Activated naive CD8-positive, alpha-beta T cell (primary cell): ENCODE measurements around the gene CKAP2.
"Not testable (repeated sequence)": the region's sequence is repeated elsewhere in the genome, so short reads cannot be mapped to it uniquely, and the experiment has no call there.

Source experiments
- H3K27ac Mint-ChIP-seq: one replicate; pipeline ENCODE4 v1.8.0; 2021; ENCODE audit warnings: mixed read lengths
- H3K27me3 Mint-ChIP-seq: one replicate; pipeline ENCODE4 v1.8.0; 2021; ENCODE audit warnings: mixed read lengths
- H3K36me3 Mint-ChIP-seq: one replicate; pipeline ENCODE4 v1.8.0; 2021; ENCODE audit warnings: mixed read lengths
- H3K4me1 Mint-ChIP-seq: one replicate; pipeline ENCODE4 v1.8.0; 2021; ENCODE audit warnings: low read depth, mixed read lengths
- H3K4me3 Mint-ChIP-seq: one replicate; pipeline ENCODE4 v1.8.0; 2021; ENCODE audit warnings: mild to moderate bottlenecking, mixed read lengths
- H3K9me3 Mint-ChIP-seq: one replicate; pipeline ENCODE4 v1.8.0; 2021; ENCODE audit warnings: low read depth, mixed read lengths

The CKAP2 gene, protein sequence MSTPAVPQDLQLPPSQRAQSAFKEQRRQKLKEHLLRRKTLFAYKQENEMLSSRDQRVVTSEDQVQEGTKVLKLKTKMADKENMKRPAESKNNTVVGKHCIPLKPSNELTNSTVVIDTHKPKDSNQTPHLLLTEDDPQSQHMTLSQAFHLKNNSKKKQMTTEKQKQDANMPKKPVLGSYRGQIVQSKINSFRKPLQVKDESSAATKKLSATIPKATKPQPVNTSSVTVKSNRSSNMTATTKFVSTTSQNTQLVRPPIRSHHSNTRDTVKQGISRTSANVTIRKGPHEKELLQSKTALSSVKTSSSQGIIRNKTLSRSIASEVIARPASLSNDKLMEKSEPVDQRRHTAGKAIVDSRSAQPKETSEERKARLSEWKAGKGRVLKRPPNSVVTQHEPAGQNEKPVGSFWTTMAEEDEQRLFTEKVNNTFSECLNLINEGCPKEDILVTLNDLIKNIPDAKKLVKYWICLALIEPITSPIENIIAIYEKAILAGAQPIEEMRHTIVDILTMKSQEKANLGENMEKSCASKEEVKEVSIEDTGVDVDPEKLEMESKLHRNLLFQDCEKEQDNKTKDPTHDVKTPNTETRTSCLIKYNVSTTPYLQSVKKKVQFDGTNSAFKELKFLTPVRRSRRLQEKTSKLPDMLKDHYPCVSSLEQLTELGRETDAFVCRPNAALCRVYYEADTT

DNA sequence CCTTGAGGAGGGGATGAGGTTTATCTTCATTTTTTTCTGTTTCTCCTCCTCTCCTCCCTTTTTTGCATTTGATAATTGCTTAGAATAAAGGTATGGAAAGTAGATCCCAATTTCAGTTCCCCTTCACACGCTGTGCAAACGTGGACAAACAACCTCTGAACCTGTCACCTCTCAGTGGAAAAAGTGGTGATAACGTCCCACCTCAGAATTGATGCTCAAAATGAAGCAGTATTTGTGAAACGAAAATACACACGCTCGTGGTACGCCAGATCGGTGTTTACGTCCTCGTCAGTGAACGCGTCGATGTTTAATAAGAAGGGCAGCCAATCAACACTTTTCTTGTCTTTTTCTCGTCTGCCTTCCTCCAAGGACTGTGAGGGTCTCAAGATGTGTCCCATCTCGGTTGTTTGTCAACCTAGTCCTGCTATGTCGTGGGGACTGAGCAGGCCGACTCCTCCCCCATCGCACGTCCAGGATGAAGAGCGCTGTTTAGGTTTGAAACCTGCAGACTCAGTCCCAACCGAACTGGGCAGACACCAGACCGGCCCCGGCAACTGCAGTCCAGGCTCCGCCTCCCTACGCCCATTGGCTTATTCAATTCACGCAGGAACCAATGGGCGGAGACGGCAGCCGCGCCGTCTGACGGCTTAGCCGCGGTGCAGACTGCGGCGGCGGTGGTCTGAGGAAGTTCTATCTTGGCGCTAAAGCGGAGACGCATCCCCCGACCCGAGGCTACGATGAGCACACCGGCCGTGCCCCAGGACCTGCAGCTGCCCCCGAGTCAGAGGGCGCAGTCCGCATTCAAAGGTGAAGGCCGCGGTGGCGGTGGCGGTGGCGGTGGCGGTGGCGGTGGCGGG lies at the start of gene CKAP2:
TSS of gene CKAP2 (plus strand) at position 659 of the 857 bp plus-strand sequence. CDS start at position 738, 79 bp downstream.
- no peaks in the 10 kb centered on the region for H3K27me3 Mint-ChIP-seq
- H3K27ac Mint-ChIP-seq, result peak within 1 kb of the TSS; percentile 97
- no peaks in the 10 kb centered on the region for H3K9me3 Mint-ChIP-seq
- peaks cover 24% of the 10 kb centered on the region for H3K4me1 Mint-ChIP-seq
- H3K36me3 Mint-ChIP-seq, result no peaks in the 10 kb centered on the region
- peak within 1 kb of the TSS; percentile 96 for H3K4me3 Mint-ChIP-seq

DNA sequence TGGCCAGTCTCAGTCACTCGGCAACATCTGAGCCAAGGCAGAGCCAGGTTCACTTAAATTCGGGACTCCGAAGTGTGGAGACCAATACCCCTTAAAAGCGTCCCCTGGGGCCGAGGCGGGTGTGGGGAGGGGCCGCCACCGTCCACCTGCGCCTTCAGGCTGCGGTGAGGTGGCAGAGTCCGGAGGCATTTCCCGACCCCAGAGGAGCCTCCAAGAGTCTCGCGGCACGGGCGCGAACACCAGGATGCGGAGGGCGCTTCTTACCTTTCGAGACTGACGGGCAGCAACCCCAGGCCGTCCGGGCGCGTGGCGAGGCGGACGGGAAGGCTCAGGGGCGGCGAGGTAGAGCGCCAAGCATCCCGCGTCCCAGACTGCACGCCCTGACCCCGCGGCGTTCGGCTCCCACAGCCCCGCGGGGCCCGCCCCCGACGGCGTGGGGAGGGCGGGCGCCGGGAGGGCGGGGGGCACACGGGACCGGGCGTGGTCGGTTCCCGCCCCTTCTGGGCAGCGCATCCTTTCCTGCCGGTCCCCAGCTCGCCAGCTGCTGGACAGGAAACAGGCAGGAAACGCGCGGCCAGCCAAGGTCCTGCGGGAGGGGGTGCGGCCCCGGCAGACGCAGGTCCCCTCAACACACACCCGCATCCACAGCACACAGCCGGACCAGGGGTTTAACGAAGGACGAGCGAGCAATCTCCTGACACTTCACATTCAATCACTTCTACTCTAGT lies 49.3 kb upstream of the CKAP2 start, which contains the start of gene THSD1:
TSS of gene THSD1 (minus strand) at position 406 of the 728 bp plus-strand sequence. CDS start 3,572 bp downstream, outside the sequence.
- Mint-ChIP-seq H3K36me3 (peaks cover 6% of the 10 kb centered on the region), H3K27me3 (peaks cover 12% of the 10 kb centered on the region), H3K4me3 (peak within 1 kb of the TSS; percentile 77), H3K9me3 (no peaks in the 10 kb centered on the region), H3K27ac (no peak within 1 kb of the TSS), H3K4me1 (peaks cover 25% of the 10 kb centered on the region)

DNA sequence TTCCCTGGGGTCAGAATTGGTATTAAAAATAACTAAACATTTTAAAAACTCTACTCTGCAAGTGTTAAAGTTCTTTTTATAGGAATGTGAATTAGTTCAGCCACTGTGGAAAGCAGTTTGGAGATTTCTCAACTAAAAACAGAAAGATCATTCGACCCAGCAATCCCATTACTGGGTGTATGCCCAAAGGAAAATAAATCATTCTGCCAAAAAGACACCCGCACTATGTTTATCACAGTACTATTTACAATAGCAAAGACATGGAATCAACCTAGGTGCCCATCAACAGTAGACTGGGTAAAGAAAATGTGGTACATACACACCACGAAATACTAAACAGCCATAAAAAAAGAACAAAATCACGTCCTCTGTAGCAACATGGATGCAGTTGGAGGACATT lies 48.6 kb upstream of the CKAP2 start:
- H3K4me1 Mint-ChIP-seq, result peaks cover 25% of the 10 kb centered on the region
- peak overlapping the region; percentile 70 for H3K4me3 Mint-ChIP-seq
- H3K36me3 Mint-ChIP-seq, result peaks cover 9% of the 10 kb centered on the region
- no peaks in the 10 kb centered on the region for H3K9me3 Mint-ChIP-seq
- no peak overlapping the region for H3K27ac Mint-ChIP-seq
- H3K27me3 Mint-ChIP-seq, result peaks cover 12% of the 10 kb centered on the region

DNA sequence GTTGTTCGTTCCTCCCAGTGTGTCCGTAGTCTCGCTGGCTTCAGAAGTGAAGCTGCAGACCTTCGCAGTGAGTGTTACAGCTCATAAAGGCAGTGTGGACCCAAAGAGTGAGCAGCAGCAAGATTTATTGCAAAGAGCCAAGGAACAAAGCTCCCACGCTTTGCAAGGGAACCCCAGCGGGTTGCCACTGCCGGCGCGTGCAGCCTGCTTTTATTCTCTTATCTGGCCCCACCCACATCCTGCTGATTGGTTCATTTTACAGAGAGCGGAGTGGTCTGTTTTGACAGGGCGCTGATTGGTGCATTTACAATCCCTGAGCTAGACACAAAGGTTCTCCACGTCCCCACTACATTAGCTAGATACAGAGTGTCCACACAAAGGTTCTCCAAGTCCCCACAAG lies 47.8 kb upstream of the CKAP2 start:
- Mint-ChIP-seq H3K4me3 (peak overlapping the region; percentile 60), H3K36me3 (peaks cover 13% of the 10 kb centered on the region), H3K4me1 (peaks cover 25% of the 10 kb centered on the region)
- H3K27me3 Mint-ChIP-seq, H3K9me3 Mint-ChIP-seq, H3K27ac Mint-ChIP-seq: not testable (repeated sequence)

DNA sequence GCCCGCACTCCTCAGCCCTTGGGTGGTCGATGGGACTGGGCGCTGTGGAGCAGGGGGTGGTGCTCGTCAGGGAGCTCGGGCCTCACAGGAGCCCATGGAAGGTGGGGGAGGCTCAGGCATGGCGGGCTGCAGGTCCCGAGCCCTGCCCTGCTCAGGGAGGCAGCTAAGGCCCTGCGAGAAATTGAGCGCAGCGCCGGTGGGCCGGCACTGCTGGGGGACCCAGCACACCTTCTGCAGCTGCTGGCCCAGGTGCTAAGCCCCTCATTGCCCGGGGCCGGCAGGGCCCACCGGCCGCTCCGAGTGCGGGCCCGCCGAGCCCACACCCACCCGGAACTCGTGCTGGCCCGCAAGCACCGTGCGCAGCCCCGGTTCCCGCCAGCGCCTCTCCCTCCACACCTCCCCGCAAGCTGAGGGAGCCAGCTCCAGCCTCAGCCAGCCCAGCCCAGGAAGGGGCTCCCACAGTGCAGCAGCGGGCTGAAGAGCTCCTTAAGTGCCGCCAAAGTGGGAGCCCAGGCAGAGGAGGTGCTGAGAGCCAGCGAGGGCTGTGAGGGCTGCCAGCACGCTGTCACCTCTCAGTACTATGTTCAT lies 47.1 kb upstream of the CKAP2 start:
- peaks cover 23% of the 10 kb centered on the region for H3K4me1 Mint-ChIP-seq
- H3K9me3 Mint-ChIP-seq, H3K4me3 Mint-ChIP-seq, H3K27ac Mint-ChIP-seq, H3K27me3 Mint-ChIP-seq: not testable (repeated sequence)
- H3K36me3 Mint-ChIP-seq, result peaks cover 13% of the 10 kb centered on the region

DNA sequence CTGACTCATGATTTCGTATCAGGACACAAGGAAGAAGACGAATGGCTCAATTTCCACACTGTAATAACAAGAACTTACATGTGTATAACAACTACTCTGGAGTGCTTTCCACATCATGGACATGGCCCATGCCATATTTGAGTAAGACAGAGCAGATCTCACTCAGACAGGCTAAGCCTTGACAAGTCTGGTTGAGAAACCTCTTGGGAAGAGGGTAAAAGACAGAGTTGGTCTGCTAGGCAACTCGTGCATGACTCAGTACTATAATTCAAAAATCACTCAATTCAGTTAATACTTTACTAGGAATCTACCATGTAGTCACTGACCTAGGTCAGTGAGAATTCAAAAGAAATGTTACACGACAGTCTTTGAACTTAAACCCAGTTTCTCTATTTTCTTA lies 43.6 kb upstream of the CKAP2 start:
- Mint-ChIP-seq H3K4me1 (peaks cover under 1% of the 10 kb centered on the region), H3K27me3 (no peaks in the 10 kb centered on the region), H3K4me3 (no peak overlapping the region), H3K27ac (peak overlapping the region; percentile 25), H3K36me3 (peaks cover 17% of the 10 kb centered on the region), H3K9me3 (no peaks in the 10 kb centered on the region)

DNA sequence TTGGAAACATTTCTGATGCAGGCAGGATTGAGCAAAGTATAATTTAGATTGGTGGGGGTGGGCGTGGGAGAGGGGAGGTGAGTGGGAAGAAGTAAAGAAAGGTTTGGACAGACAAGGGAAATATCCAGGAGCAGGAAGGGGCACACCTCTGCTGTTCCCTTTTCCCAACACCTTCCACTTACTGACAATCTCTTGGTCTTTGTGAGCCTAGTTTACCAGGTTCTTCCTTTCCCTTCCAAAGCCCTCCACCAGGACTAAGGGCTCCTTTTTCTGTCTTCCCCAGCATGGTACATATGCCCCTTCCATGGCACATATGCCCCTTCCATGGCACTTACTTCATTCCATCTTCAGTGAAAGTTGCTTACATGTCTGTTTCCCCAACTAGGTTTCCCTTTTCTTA lies 43.1 kb upstream of the CKAP2 start:
- Mint-ChIP-seq H3K4me3 (no peak overlapping the region), H3K27me3 (no peaks in the 10 kb centered on the region), H3K9me3 (no peaks in the 10 kb centered on the region), H3K27ac (peak overlapping the region; percentile 24), H3K36me3 (peaks cover 13% of the 10 kb centered on the region), H3K4me1 (no peaks in the 10 kb centered on the region)

DNA sequence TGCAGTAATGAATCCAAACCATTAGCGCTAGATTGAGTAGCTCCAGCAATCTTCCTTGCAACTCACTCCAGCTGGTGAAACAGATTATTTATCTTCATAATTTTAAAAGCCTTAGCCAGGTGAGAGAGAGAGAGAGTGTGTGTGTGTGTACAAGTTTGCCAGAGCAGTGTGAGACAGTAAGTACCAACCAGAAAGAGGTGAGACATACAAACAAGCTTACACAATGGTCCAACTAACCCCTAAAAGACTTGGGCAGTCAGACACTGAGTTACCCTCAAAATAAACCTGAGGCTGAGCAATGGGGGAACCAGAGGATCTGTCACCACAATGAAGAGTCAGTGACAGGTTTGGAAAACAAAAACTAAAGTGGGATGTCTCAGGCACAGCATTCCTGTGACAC lies 41.2 kb upstream of the CKAP2 start:
- Mint-ChIP-seq H3K27ac (peak overlapping the region; percentile 22), H3K4me3 (no peak overlapping the region), H3K27me3 (no peaks in the 10 kb centered on the region), H3K36me3 (peaks cover 15% of the 10 kb centered on the region), H3K4me1 (no peaks in the 10 kb centered on the region), H3K9me3 (no peaks in the 10 kb centered on the region)

DNA sequence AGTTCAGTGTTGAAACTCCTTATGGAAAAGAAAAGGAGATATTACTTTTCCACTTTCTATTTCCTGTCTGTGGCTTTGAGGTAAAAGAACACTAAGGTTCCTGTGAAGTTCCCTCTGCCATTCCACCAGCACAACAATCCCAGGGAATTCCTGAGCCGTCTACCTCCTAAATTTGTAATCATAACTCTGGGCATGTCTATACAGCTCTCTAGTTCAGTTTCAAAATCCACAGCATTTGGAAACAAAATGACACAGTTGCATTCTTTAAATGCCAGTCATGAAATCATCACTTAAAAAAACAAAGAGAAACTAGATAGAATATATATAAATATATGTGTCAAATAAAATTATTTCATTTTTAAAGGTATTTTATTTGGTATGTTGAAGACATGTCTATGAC lies 40.3 kb upstream of the CKAP2 start:
- Mint-ChIP-seq H3K36me3 (peaks cover 19% of the 10 kb centered on the region), H3K4me1 (no peaks in the 10 kb centered on the region), H3K27me3 (no peaks in the 10 kb centered on the region), H3K27ac (no peak overlapping the region), H3K9me3 (no peaks in the 10 kb centered on the region), H3K4me3 (no peak overlapping the region)

DNA sequence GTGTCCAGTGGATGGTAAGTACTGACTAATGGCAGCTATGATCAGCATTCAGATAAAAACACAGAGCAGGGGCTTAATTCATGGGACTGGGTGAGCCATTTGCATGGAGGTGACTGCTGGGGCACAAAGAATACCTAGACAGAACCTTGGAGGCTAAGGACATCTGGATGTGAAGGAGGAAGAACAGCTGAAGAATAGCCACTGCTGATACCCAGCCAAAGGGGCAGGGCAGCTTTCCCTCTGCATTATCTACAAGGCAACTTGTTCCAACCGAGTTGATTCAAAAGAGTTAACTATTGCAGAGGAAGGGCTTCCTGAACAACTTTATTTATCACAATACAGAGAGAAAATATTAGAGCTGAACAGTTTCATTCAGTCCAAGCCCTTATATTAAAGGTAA lies 36.2 kb upstream of the CKAP2 start:
- no peak overlapping the region for H3K4me3 Mint-ChIP-seq
- no peaks in the 10 kb centered on the region for H3K4me1 Mint-ChIP-seq
- H3K9me3 Mint-ChIP-seq, result no peaks in the 10 kb centered on the region
- no peak overlapping the region for H3K27ac Mint-ChIP-seq
- H3K36me3 Mint-ChIP-seq, result peaks cover 14% of the 10 kb centered on the region
- no peaks in the 10 kb centered on the region for H3K27me3 Mint-ChIP-seq

DNA sequence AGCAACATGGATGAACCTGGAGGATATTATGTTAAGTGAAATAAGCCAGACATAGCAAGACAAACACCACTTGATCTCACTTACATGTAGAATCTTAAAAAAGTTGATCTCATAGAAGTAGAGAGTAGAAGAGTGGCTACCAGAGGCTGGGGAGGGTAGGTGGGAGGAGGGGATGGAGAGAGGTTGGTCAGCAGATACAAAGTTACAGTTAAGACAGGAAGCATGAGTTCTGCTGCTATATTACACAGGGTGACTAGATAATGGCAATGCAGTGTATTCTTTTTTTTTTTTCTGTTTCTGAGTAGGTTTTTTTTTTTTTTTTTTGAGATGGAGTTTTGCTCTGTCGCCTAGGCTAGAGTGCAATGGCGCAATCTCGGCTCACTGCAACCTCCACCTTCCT lies 34.1 kb upstream of the CKAP2 start:
- Mint-ChIP-seq H3K27me3 (no peaks in the 10 kb centered on the region), H3K4me3 (no peak overlapping the region), H3K27ac (no peak overlapping the region), H3K36me3 (peaks cover 16% of the 10 kb centered on the region), H3K9me3 (no peaks in the 10 kb centered on the region), H3K4me1 (no peaks in the 10 kb centered on the region)

DNA sequence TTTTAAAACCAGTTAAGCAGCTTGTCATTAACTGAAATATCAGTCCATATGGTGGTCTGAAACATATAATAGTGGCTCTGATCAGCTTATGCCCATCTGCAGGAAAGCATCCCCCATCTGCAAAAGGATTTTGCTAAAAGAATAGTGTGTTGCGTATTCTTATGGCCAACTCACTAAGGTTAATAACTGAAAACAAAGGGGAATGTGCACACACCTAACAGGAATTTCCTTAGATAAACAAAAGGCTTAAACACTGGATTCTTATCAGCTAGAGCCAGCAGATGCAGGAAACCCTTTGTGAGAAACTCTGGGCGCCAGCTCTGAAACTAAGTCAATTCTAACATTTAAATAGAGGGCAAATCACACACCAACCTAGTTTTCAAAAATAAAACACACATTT lies 27.0 kb upstream of the CKAP2 start:
- Mint-ChIP-seq H3K4me3 (no peak overlapping the region), H3K27ac (no peak overlapping the region), H3K4me1 (peaks cover 2% of the 10 kb centered on the region), H3K27me3 (no peaks in the 10 kb centered on the region), H3K36me3 (peaks cover 19% of the 10 kb centered on the region), H3K9me3 (no peaks in the 10 kb centered on the region)

DNA sequence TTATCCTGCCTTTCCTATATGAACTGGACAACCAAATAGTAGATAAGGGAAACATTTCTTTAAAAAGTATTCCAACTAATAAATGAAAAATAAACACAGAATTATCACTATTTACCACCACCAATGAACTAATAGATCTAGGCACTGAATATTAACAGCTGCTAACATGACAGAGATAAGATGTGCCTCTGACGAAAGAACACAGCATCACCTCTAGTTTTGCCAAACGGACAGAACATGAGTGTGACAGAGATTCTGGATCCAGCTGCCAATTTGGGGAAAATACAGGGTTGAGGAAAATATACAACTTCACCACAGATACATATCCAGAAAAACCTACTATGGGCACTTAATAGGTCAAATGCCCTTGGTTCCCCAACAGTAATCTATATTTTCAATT lies 22.8 kb upstream of the CKAP2 start:
- H3K27ac Mint-ChIP-seq, result no peak overlapping the region
- H3K27me3 Mint-ChIP-seq, result no peaks in the 10 kb centered on the region
- H3K36me3 Mint-ChIP-seq, result peaks cover 18% of the 10 kb centered on the region
- peaks cover 4% of the 10 kb centered on the region for H3K4me1 Mint-ChIP-seq
- H3K9me3 Mint-ChIP-seq, result no peaks in the 10 kb centered on the region
- no peak overlapping the region for H3K4me3 Mint-ChIP-seq

DNA sequence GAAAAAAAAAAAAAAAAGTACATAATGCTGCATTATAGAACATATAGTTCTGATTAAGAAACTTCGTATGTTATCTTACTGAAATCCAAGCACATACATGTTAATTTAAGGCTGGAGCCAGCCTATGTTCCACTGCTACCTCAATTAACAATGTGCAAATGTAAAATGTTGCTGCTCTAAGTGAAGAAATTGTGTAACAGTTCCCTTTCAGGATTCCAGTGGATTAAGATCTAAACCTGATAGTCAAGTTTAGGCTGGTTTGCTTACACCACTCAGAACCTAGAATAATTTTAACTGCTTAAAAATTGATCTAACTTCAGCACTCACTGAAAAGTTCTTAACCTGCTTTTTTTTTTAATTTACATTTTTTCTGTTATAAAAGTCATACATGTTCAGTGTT lies 9.0 kb upstream of the CKAP2 start:
- H3K36me3 Mint-ChIP-seq, result no peaks in the 10 kb centered on the region
- no peak overlapping the region for H3K27ac Mint-ChIP-seq
- H3K4me1 Mint-ChIP-seq, result peaks cover 36% of the 10 kb centered on the region
- no peaks in the 10 kb centered on the region for H3K9me3 Mint-ChIP-seq
- no peak overlapping the region for H3K4me3 Mint-ChIP-seq
- H3K27me3 Mint-ChIP-seq, result no peaks in the 10 kb centered on the region
